Vagina (tissue), 2 donors: ENCODE data around the gene GPR55. TPM values are rescaled to one million over a fixed set of nuclear protein-coding genes. Genes with fewer than 3 reads are reported as not detected.

ENCODE experiments used
- DNase-seq, 2 donors: peaks; one replicate each; pipeline ENCODE4 v3.0.0-alpha.2; 2017; ENCODE audit errors: extremely low spot score in 2 of 2
- H3K27ac ChIP-seq: fragments of 200-600 bp; sonication (generic); one replicate; pipeline ENCODE4 v1.5.1; 2019
- H3K27me3 ChIP-seq: fragments of 200-600 bp; sonication (generic); one replicate; pipeline ENCODE4 v1.5.1; 2019
- H3K36me3 ChIP-seq, 2 donors: fragments of 200-600 bp; sonication (generic); one replicate each; pipeline ENCODE4 v1.5.1; 2017 to 2019
- H3K4me1 ChIP-seq: fragments of 200-600 bp; sonication (generic); one replicate; pipeline ENCODE4 v1.5.1; 2019
- H3K4me3 ChIP-seq, 2 donors: fragments of 200-600 bp; sonication (generic); 1 replicate in 1 of 2; 2 replicates in 1 of 2; pipeline ENCODE4 v1.5.1; 2016 to 2019
- H3K9me3 ChIP-seq: fragments of 200-600 bp; sonication (generic); one replicate; pipeline ENCODE4 v1.5.1; 2019
- POLR2A ChIP-seq, 2 donors: fragments of 450-650 bp; IDR thresholded peaks; one replicate each; pipeline ENCODE4 v1.6.1; 2017; ENCODE audit warnings: antibody characterized with exemption in 2 of 2, mild to moderate bottlenecking in 2 of 2, moderate library complexity in 2 of 2
- POLR2AphosphoS5 ChIP-seq, 2 donors: sonication (generic); formaldehyde crosslinking; IDR thresholded peaks; one replicate each; pipeline ENCODE4 v1.9.0; 2017; ENCODE audit warnings: antibody characterized with exemption in 2 of 2, mild to moderate bottlenecking in 2 of 2, low read depth in 1 of 2; ENCODE audit not compliant: insufficient read depth in 1 of 2
- intact Hi-C: fragments of 100-400 bp; cut with DNase I; formaldehyde crosslinking; loops from one replicate; pipeline ENCODE4 v1.15.1; 2023
- total RNA-seq: library from RNA; depleted of rRNA; stranded (reverse); fragments of >200 nt; gene quantifications from one replicate; pipeline ENCODE4 v1.2.3, GENCODE V29; 2016
- TF ChIP-seq, protein P1 (sequence below), 3 experiments: fragments of 450-650 bp in 2 of 3; fragments of 200-600 bp in 1 of 3; sonication (generic) in 1 of 3; IDR thresholded peaks; one replicate each; pipeline ENCODE4 v1.5.1; 2017 to 2019; ENCODE audit warnings: antibody characterized with exemption in 3 of 3, mild to moderate bottlenecking in 2 of 3, moderate library complexity in 2 of 3

GPR55 gene
- total RNA-seq, 1 donor from 2014 or later = 2.7 TPM

DNA sequence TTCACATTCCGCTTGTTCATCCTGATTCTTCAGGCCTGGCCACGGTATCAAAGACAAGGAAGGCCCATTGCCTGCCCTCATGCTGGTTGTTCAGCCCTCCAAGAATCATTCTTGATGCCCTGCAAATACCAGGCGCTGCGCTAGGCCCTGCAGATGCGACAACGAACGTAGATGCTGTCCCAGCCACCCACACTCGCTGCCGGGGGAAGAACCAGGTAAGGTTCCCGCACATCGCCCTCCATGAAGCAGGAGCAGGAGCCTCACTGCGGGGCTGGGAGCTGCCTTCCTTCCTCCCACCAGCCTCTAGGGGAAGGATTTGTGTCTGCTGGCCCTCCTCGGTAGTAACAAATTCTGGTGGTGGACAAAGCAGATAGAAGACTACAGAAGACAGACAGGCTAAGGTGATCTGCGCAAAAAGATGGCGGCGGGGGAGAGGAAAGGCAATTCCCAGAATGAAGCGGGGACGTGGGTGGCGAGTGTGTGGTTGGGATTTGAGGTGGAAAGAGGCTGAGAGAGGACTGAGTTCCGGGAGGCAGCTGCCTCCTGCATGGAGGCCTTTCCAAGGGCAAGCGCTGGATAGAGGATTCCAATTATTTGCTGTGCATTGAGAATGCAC is 19.8 kb upstream of the GPR55 start:
- intact Hi-C loops = no loop called here
- no peak for TF ChIP-seq POLR2AphosphoS5 (IDR thresholded peaks at IDR 0.05; ENCODE audit: insufficient read depth in 1 of 2, low read depth in 1 of 2)
- TF ChIP-seq POLR2A (IDR thresholded peaks at IDR 0.05) = no peak
- TF ChIP-seq, protein P1, sequence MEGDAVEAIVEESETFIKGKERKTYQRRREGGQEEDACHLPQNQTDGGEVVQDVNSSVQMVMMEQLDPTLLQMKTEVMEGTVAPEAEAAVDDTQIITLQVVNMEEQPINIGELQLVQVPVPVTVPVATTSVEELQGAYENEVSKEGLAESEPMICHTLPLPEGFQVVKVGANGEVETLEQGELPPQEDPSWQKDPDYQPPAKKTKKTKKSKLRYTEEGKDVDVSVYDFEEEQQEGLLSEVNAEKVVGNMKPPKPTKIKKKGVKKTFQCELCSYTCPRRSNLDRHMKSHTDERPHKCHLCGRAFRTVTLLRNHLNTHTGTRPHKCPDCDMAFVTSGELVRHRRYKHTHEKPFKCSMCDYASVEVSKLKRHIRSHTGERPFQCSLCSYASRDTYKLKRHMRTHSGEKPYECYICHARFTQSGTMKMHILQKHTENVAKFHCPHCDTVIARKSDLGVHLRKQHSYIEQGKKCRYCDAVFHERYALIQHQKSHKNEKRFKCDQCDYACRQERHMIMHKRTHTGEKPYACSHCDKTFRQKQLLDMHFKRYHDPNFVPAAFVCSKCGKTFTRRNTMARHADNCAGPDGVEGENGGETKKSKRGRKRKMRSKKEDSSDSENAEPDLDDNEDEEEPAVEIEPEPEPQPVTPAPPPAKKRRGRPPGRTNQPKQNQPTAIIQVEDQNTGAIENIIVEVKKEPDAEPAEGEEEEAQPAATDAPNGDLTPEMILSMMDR (IDR thresholded peaks at IDR 0.05) = no peak
- no peak overlapping the region for H3K4me3 ChIP-seq

DNA sequence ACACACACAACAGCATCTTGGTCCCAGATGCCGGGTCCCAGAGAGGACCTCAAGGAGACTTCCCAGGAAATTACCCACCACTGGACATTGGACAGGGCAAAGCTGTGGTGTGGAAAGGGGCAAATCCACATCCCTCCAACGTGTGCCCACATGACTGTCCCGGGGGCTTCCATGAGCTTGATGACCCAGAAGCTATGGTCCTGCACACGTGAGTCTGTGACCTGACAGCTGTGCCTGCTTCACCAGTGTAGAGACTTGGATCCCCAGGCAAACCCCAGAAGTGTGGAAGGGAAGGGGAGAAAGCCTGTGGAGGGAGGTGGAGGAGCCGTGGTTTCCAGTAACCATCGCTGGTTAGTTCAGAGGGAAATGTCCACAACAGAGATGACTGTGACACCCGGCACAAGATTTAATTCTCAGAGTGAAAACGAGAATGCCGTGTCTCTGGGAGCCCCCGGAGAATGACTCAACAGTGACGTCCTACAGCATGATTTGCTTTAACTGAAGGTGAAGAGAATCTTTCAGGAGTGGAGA is 19.1 kb upstream of the GPR55 start:
- peaks cover 10% of the 10 kb centered on the region for H3K4me1 ChIP-seq
- no peaks in the 10 kb centered on the region for H3K27me3 ChIP-seq
- intact Hi-C loops = no loop called here
- H3K36me3 ChIP-seq = no peaks in the 10 kb centered on the region
- no peaks in the 10 kb centered on the region for H3K9me3 ChIP-seq
- TF ChIP-seq, protein P1 (IDR thresholded peaks at IDR 0.05) = no peak
- TF ChIP-seq POLR2AphosphoS5 (IDR thresholded peaks at IDR 0.05; ENCODE audit: insufficient read depth in 1 of 2, low read depth in 1 of 2) (no peak), POLR2A (IDR thresholded peaks at IDR 0.05) (no peak)
- H3K27ac ChIP-seq = no peak overlapping the region
- H3K4me3 ChIP-seq = no peak overlapping the region
- no peak for DNase-seq

More for the DNA sequence above, 19.8 kb upstream of the GPR55 start:
- no peaks in the 10 kb centered on the region for H3K36me3 ChIP-seq
- H3K9me3 ChIP-seq = no peaks in the 10 kb centered on the region
- peaks cover 10% of the 10 kb centered on the region for H3K4me1 ChIP-seq
- no peak overlapping the region for H3K27ac ChIP-seq
- H3K27me3 ChIP-seq = no peaks in the 10 kb centered on the region
- DNase-seq = no peak

DNA sequence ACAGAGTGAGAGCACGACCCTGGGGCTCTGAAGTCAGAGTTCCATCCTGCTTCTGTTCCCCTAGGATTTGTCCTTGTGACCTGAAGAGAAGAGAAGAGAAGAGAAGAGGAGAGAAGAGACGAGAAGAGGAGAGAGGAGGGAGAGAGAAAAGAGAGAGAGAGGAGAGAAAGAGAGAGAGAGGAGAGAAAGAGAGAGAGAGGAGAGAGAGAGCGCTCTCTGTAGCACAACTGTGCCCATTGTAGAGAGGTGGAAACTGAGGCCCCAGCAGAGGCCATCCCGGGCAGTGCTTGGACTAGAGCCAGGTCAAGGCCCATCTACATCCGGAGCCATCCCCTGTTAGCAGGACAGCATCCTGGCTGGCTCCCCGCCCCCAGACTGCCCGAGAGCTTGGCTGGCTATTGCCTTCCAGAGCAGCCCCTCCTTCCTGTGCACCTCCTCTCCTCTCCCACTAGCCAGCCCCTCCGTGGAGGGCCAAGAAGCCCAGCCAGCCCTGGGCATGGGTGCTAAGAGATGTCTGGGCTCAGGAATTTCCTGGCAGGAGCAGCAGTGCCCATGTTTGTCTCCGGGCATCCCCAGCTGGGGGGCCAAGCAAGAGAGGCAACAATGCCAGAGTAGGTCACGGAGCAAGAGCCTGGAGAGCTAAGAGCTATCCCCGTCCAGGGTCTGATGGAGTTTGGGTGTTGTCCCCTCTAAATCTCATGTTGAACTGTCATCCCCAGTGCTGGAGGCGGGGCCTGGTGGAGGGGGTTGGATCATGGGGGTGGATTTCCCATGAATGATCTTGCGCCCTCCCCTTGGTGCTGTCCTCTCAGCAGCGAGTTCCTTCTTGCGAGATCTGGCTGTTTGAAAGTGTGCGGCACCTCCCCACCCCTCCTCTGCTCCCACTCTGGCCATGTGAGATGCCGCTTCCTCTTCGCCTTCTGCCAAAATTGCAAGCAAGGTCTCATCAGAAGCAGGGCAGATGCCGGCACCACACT is 18.2 kb upstream of the GPR55 start:
- Histone ChIP-seq H3K9me3 (no peaks in the 10 kb centered on the region), H3K27me3 (no peaks in the 10 kb centered on the region), H3K36me3 (no peaks in the 10 kb centered on the region), H3K27ac (no peak overlapping the region), H3K4me1 (peaks cover 10% of the 10 kb centered on the region), H3K4me3 (no peak overlapping the region)
- DNase-seq = no peak
- TF ChIP-seq, protein P1 (IDR thresholded peaks at IDR 0.05) = no peak
- TF ChIP-seq POLR2AphosphoS5 (IDR thresholded peaks at IDR 0.05; ENCODE audit: insufficient read depth in 1 of 2, low read depth in 1 of 2) (no peak), POLR2A (IDR thresholded peaks at IDR 0.05) (no peak)
- intact Hi-C loops = no loop called here

DNA sequence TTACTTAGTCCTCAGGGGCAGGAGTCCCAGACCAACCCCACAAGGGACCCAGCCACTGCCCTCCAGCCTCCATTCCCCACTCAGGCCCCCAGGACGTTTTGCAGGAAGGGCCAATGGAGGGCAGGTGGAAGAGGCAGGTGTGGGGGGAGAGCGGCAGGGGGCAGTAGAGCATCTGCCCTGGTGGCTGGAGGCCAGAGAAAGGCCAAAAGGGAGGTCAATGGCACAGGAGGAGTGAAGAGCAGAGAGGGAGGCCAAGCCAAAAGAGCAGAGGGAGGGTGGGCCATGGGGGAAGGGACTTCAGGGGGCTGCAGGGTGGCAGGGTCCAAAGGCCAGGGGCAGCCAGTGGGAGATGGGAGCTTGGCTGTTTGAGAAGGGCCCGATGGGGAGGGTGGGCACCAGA is 17.3 kb upstream of the GPR55 start:
- intact Hi-C loops = no loop called here
- DNase-seq = no peak
- Histone ChIP-seq H3K36me3 (no peaks in the 10 kb centered on the region), H3K27me3 (no peaks in the 10 kb centered on the region), H3K4me3 (no peak overlapping the region), H3K4me1 (peaks cover 10% of the 10 kb centered on the region), H3K27ac (no peak overlapping the region), H3K9me3 (no peaks in the 10 kb centered on the region)
- TF ChIP-seq, protein P1 (IDR thresholded peaks at IDR 0.05) = no peak
- TF ChIP-seq POLR2AphosphoS5 (IDR thresholded peaks at IDR 0.05; ENCODE audit: insufficient read depth in 1 of 2, low read depth in 1 of 2) = no peak
- TF ChIP-seq POLR2A (IDR thresholded peaks at IDR 0.05) = no peak
